SKM-1 (cell line): ENCODE measurements around the gene STRN3.
"Not testable (repeated sequence)": the region's sequence is repeated elsewhere in the genome, so short reads cannot be mapped to it uniquely, and the experiment has no call there.

Experiments used
- DNase-seq: peaks from one replicate; lab custom pipeline; 2025; ENCODE audit not compliant: unreplicated experiment; lab: John Stamatoyannopoulos, UW

The STRN3 gene

GRCh38 chr14:31004007-31004406 is 22.2 kb downstream of the STRN3 start:
- not testable (repeated sequence) for DNase-seq

GRCh38 chr14:31003284-31003683 is 22.9 kb downstream of the STRN3 start:
- DNase-seq = no peak

- no peak for DNase-seq
Measured at GRCh38 chr14:31001339-31001658, 24.9 kb downstream of the STRN3 start.

- no peak for DNase-seq
Measured at GRCh38 chr14:31000629-31001338, 25.4 kb downstream of the STRN3 start.

- no peak for DNase-seq
Measured at GRCh38 chr14:30999038-30999773, 27.0 kb downstream of the STRN3 start.

GRCh38 chr14:30998100-30998706 is 28.0 kb downstream of the STRN3 start:
- DNase-seq = no peak

GRCh38 chr14:30996892-30997659 is 29.1 kb downstream of the STRN3 start:
- no peak for DNase-seq

- DNase-seq = no peak
Measured at GRCh38 chr14:30995689-30996088, 30.5 kb downstream of the STRN3 start.

GRCh38 chr14:30994681-30995620 is 31.2 kb downstream of the STRN3 start:
- DNase-seq = no peak

- DNase-seq = no peak
Measured at GRCh38 chr14:30993071-30993470, 33.1 kb downstream of the STRN3 start.

- DNase-seq = no peak
Measured at GRCh38 chr14:30991408-30991807, 34.8 kb downstream of the STRN3 start.

- no peak for DNase-seq
Measured at GRCh38 chr14:30990770-30991169, 35.4 kb downstream of the STRN3 start.

GRCh38 chr14:30988509-30988908 is 37.7 kb downstream of the STRN3 start:
- no peak for DNase-seq

GRCh38 chr14:30985796-30986195 is 40.4 kb downstream of the STRN3 start:
- DNase-seq = no peak

GRCh38 chr14:30983858-30984257 is 42.3 kb downstream of the STRN3 start:
- DNase-seq = no peak

- no peak for DNase-seq
Measured at GRCh38 chr14:30982533-30982932, 43.6 kb downstream of the STRN3 start.

- no peak for DNase-seq
Measured at GRCh38 chr14:30980980-30981379, 45.2 kb downstream of the STRN3 start.

GRCh38 chr14:30980106-30980704 is 46.0 kb downstream of the STRN3 start:
- DNase-seq = not testable (repeated sequence)

- DNase-seq = no peak
Measured at GRCh38 chr14:30977752-30978151, 48.4 kb downstream of the STRN3 start.

GRCh38 chr14:30974628-30975027 is 51.6 kb downstream of the STRN3 start:
- DNase-seq = no peak
